ENCODE results near the gene DHX30. TPM values are rescaled to one million over a fixed set of nuclear protein-coding genes. Genes with fewer than 3 reads are reported as not detected.

DHX30 gene
- total RNA-seq, 1 experiment from 2014 or later: 65.1 TPM

DNA sequence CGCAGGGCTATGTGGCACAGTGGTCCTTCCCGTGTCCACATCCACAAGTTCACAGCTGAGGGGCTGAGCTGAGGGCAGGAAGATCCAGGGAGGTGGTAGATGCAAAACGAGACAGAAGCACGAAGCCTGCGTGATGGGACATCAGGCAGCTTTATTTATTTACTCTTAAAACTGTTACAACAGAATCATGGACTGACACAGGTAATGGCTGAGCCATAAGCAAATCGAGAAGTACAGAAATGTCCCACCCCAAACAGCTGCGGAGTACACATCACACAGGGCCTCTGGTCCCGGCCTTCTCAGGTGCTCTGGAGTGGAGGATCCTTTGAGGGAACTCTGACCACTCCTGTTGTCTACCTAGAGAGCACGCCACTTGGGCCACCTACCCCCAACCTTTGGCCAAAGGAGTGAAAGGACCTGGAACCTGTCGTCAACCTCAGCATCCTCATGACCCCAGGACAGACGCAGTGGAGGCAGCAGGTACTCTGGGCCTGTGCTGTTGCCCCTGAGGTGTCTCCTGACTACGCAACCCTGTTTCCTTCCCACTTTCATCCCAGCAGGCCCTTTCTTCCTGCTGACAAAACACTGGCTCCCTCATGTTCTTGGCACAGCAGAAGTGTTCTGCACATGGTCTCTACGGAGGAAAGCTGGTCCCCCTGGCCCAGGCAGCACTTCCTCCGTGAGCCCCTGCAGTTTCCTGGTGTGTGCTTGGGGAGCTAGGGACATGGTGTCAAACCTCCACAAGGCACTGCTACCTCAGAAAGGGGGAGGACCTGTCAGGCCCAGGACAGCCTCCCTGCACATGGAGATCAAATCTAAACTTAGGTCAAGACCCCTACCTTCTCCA, 47.8 kb downstream of the DHX30 start:
- no TSS peak for BruUV-seq (replicated peaks)
- DNase-seq (ENCODE audit: low read depth, low spot score) (no peak), ATAC-seq (no peak)
- ChIA-PET CTCF (interaction anchor here (0.6 kb wide), 2 partner anchors 27 to 53 kb away, joined by 3 to 5 read pairs; no protein-coding TSS in a partner anchor), POLR2A (no interaction called here)
- H3K27me3 ChIP-seq (ENCODE audit: control insufficient read depth, insufficient read depth, low read length): no peaks in the 10 kb centered on the region
- H3K36me3 ChIP-seq (ENCODE audit: control insufficient read depth, insufficient read depth, low read length): no peaks in the 10 kb centered on the region
- H3K4me1 ChIP-seq (ENCODE audit: control insufficient read depth, insufficient read depth, low read length): no peaks in the 10 kb centered on the region
- no peak overlapping the region for H3K27ac ChIP-seq (ENCODE audit: low read length)
- in situ Hi-C loops (cut with HindIII; ENCODE audit: low pct_unique_long_range_greater_than_20kb, low sequenced_read_pairs) (no loop called here), intact Hi-C loops (cut with micrococcal nuclease; ENCODE audit: unreplicated experiment) (loop anchor here (10.0 kb wide), 1 partner anchor 304 kb away; no protein-coding TSS in a partner anchor)
- H3K9me3 ChIP-seq (ENCODE audit: control insufficient read depth, insufficient read depth, low read depth, low read length): no peaks in the 10 kb centered on the region
- H3K4me3 ChIP-seq (ENCODE audit: low read depth in 2 of 2, low read length in 2 of 2): no peak overlapping the region
- TF ChIP-seq POLR2AphosphoS5 (IDR thresholded peaks at IDR 0.05; ENCODE audit: low read depth, low read length): peak; percentile 37; the same call in 1 of the 2 replicates
- TF ChIP-seq, protein P1, sequence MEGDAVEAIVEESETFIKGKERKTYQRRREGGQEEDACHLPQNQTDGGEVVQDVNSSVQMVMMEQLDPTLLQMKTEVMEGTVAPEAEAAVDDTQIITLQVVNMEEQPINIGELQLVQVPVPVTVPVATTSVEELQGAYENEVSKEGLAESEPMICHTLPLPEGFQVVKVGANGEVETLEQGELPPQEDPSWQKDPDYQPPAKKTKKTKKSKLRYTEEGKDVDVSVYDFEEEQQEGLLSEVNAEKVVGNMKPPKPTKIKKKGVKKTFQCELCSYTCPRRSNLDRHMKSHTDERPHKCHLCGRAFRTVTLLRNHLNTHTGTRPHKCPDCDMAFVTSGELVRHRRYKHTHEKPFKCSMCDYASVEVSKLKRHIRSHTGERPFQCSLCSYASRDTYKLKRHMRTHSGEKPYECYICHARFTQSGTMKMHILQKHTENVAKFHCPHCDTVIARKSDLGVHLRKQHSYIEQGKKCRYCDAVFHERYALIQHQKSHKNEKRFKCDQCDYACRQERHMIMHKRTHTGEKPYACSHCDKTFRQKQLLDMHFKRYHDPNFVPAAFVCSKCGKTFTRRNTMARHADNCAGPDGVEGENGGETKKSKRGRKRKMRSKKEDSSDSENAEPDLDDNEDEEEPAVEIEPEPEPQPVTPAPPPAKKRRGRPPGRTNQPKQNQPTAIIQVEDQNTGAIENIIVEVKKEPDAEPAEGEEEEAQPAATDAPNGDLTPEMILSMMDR (IDR thresholded peaks at IDR 0.05): no peak

DNA sequence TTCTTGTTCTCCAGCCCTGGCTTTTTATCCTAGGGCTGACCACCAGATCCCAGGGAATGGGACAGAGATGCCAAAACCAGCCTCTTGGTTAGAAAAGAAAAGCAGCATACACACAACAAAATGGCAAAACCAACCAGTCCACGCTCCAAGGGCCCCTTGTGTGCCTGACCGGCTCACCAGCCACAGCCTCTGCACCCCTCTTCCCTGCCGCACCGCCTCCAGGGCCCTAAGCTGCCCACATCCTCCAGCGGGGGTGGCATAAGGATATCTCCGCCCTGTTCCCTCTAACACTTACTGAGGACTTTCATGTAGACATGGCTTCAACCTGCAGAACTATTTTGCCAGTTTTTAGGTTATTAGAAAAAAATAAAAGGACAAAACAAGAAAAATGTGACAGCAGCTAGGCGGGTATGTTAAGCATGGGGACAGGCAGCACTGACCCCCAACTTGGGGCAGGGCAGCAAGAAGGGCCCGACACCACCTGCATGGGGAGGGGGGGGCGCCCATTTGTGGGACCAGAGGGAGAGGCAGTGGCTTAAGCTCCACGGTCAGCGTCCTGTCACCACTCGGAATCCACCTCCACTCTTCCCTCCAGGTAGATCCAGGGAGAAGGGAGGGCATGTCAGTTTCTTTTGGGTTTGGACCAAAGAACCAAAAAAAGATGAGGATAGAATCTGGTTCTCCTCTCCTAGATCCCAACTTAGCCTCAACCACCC, 49.1 kb downstream of the DHX30 start:
- ATAC-seq: no peak
- in situ Hi-C loops (cut with HindIII; ENCODE audit: low pct_unique_long_range_greater_than_20kb, low sequenced_read_pairs): no loop called here

More for the DNA sequence above, 49.1 kb downstream of the DHX30 start:
- Histone ChIP-seq H3K4me3 (ENCODE audit: low read depth in 2 of 2, low read length in 2 of 2) (no peak overlapping the region), H3K27me3 (ENCODE audit: control insufficient read depth, insufficient read depth, low read length) (no peaks in the 10 kb centered on the region), H3K4me1 (ENCODE audit: control insufficient read depth, insufficient read depth, low read length) (no peaks in the 10 kb centered on the region), H3K9me3 (ENCODE audit: control insufficient read depth, insufficient read depth, low read depth, low read length) (no peaks in the 10 kb centered on the region), H3K27ac (ENCODE audit: low read length) (no peak overlapping the region), H3K36me3 (ENCODE audit: control insufficient read depth, insufficient read depth, low read length) (no peaks in the 10 kb centered on the region)
- DNase-seq (ENCODE audit: low read depth, low spot score): no peak
- CTCF ChIA-PET: no interaction called here
- no peak for TF ChIP-seq SIN3A (IDR thresholded peaks at IDR 0.05; ENCODE audit: borderline replicate concordance, insufficient read depth, low read depth, low read length)
- TF ChIP-seq, protein P2, sequence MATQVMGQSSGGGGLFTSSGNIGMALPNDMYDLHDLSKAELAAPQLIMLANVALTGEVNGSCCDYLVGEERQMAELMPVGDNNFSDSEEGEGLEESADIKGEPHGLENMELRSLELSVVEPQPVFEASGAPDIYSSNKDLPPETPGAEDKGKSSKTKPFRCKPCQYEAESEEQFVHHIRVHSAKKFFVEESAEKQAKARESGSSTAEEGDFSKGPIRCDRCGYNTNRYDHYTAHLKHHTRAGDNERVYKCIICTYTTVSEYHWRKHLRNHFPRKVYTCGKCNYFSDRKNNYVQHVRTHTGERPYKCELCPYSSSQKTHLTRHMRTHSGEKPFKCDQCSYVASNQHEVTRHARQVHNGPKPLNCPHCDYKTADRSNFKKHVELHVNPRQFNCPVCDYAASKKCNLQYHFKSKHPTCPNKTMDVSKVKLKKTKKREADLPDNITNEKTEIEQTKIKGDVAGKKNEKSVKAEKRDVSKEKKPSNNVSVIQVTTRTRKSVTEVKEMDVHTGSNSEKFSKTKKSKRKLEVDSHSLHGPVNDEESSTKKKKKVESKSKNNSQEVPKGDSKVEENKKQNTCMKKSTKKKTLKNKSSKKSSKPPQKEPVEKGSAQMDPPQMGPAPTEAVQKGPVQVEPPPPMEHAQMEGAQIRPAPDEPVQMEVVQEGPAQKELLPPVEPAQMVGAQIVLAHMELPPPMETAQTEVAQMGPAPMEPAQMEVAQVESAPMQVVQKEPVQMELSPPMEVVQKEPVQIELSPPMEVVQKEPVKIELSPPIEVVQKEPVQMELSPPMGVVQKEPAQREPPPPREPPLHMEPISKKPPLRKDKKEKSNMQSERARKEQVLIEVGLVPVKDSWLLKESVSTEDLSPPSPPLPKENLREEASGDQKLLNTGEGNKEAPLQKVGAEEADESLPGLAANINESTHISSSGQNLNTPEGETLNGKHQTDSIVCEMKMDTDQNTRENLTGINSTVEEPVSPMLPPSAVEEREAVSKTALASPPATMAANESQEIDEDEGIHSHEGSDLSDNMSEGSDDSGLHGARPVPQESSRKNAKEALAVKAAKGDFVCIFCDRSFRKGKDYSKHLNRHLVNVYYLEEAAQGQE (IDR thresholded peaks at IDR 0.05; ENCODE audit: insufficient read depth in 1 of 2, low read depth in 2 of 2, low read length in 1 of 2): no peak
- TF ChIP-seq POLR2AphosphoS5 (IDR thresholded peaks at IDR 0.05; ENCODE audit: low read depth, low read length): no peak
- no peak for TF ChIP-seq TCF7L2 (IDR thresholded peaks at IDR 0.05; ENCODE audit: low read depth, low read length)
- TF ChIP-seq, protein P1 (IDR thresholded peaks at IDR 0.05): no peak
- intact Hi-C loops (cut with micrococcal nuclease; ENCODE audit: unreplicated experiment): loop anchor here (10.0 kb wide), 1 partner anchor 303 kb away; no protein-coding TSS in a partner anchor
- no TSS peak for BruUV-seq (replicated peaks)
- POLR2A ChIA-PET: no interaction called here
